ENCODE results near the gene RELL2. TPM values are rescaled to one million over a fixed set of nuclear protein-coding genes. Genes with fewer than 3 reads are reported as not detected.

Gene RELL2
- total RNA-seq, 4 donors from 2014 or later = 2.3 to 5.4 (median 2.8) TPM

DNA sequence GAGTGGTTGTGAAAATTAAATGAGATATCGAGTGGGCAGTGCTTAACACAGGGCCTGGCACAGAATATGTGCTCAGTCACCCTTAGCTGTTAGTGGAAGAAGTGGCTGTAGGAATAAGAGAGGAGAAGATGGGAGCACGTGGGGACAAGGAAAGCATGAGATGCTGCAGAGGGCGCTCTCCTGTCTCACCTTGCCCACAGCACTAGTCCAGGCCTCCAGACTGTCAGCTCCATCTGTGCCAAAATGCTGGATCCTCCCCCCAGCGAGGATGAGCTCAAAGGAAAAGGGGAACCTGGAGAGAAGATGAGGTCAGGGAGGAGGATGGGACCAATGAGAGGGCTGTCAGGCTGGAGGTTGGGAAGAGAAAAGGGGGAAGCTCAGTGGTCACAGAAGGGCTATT, 32.7 kb downstream of the RELL2 start:
- Histone ChIP-seq H3K27me3 (no peaks in the 10 kb centered on the region), H3K4me1 (peaks cover 0 to 7% (median 0%) of the 10 kb centered on the region in 3 donors), H3K36me3 (peaks cover 0 to 21% of the 10 kb centered on the region in 2 donors), H3K9me3 (no peaks in the 10 kb centered on the region), H3K4me3 (no peak overlapping the region), H3K27ac (no peak overlapping the region)
- no peak for ATAC-seq
- WGBS, 2 donors (ENCODE audit: low coverage in 1 of 2) = 66 to 85% methylated on average over 3 to 4 of the region's 4 CpGs
- TF ChIP-seq EP300 (IDR thresholded peaks at IDR 0.05) = no peak
- TF ChIP-seq, protein P1, sequence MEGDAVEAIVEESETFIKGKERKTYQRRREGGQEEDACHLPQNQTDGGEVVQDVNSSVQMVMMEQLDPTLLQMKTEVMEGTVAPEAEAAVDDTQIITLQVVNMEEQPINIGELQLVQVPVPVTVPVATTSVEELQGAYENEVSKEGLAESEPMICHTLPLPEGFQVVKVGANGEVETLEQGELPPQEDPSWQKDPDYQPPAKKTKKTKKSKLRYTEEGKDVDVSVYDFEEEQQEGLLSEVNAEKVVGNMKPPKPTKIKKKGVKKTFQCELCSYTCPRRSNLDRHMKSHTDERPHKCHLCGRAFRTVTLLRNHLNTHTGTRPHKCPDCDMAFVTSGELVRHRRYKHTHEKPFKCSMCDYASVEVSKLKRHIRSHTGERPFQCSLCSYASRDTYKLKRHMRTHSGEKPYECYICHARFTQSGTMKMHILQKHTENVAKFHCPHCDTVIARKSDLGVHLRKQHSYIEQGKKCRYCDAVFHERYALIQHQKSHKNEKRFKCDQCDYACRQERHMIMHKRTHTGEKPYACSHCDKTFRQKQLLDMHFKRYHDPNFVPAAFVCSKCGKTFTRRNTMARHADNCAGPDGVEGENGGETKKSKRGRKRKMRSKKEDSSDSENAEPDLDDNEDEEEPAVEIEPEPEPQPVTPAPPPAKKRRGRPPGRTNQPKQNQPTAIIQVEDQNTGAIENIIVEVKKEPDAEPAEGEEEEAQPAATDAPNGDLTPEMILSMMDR (IDR thresholded peaks at IDR 0.05) = no peak
- TF ChIP-seq POLR2AphosphoS5 (IDR thresholded peaks at IDR 0.05) = no peak
- no peak for TF ChIP-seq POLR2A (IDR thresholded peaks at IDR 0.05)

DNA sequence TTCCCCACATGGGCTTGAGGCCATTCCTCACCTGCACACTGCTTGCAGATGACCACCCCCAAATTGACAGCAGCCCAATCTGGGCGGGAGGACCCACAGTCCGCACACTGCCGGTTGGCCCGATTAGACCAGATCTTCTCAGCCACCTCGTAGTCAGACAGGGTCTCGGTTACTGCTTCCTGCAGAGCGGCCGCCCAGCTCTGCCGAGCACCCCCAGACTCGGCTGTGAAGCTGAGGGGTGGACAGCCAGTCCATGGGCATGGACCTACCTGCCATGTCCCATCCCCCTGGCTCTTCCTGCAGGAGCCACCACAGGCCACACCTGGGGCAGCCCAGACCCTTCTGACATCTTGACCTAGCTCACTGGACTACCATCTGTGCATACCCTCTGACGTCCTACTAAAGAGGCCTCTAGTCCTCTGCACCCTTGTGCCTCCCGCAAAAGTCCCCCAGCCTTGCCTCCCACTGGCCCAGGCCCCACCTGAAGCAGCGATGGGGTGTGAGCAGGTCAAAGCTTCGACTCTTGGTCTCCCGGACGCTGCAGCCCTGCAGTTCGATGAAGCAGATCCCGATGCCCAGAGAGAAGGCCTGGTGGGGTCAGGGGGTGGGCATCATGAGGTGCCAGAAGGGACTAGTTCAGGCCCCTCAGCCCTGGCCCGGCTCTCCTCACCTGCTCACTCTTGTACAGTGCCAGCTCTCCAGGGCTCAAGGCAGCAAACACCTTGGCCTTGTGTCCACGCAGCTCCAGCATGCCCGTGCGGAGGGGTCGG, 35.5 kb downstream of the RELL2 start:
- no peak overlapping the region for H3K27ac ChIP-seq
- H3K27me3 ChIP-seq = no peaks in the 10 kb centered on the region
- H3K4me3 ChIP-seq = no peak overlapping the region
- ATAC-seq = no peak
- no peaks in the 10 kb centered on the region for H3K9me3 ChIP-seq
- no peaks in the 10 kb centered on the region for H3K4me1 ChIP-seq
- 80% methylated on average over 1 of the region's 23 CpGs; no CpG with 5 or more reads in 1 of the 2 donors for WGBS, 2 donors (ENCODE audit: low coverage in 1 of 2)
- H3K36me3 ChIP-seq = peaks cover 0 to 21% of the 10 kb centered on the region in 2 donors
- TF ChIP-seq, protein P1 (IDR thresholded peaks at IDR 0.05) = no peak
- TF ChIP-seq POLR2AphosphoS5 (IDR thresholded peaks at IDR 0.05) = no peak
- TF ChIP-seq POLR2A (IDR thresholded peaks at IDR 0.05) = no peak
- no peak for TF ChIP-seq EP300 (IDR thresholded peaks at IDR 0.05)

DNA sequence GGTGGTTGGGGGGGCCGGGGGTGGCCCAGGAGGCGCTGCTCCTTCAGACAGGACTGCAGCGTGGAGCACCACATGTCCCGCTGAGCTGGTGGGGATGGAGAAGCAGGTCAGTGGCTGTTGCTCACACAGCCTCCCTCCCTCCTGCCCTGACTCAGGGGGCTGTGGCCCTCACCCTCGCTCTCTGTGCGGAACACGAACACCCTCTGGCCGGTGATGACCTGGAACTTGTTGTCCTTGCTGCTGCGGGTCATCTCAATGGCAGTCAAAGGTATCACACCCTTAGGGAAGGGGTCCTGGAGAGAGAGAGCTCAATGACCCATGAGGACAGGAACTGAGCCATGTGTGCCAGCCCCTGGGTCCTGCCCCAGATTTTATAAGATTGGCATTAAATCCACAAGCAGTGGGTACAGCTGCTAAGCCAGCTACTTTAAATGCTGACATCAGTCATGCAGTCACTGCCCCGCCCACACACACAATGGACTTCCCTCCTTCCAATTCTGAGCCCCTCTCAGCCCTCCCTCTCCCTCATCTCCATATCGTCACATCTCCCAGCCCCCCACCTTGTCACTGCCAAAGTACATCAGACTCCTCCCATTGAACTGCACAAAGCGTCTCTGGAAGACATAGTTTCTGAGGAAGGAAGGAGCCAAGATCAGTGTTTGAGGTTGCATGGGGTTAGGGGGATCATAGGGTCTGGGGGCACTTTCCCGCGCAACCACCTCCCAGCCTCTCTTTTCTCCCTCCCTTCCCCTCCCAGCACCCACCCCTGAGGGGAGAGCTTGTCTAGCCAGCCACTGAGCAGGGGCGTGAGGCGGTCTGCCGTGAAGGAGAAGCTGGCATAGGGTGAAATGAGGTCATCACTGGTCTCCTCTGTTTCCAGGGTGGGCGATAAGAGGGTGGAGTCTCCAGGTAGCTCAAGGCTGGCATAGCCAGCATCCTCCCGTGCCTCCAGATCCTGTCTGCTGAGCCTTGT, 36.3 kb downstream of the RELL2 start:
- TF ChIP-seq, protein P1 (IDR thresholded peaks at IDR 0.05) = no peak
- TF ChIP-seq POLR2AphosphoS5 (IDR thresholded peaks at IDR 0.05) (no peak), POLR2A (IDR thresholded peaks at IDR 0.05) (no peak), EP300 (IDR thresholded peaks at IDR 0.05) (no peak)
- peaks cover 0 to 21% of the 10 kb centered on the region in 2 donors for H3K36me3 ChIP-seq
- H3K9me3 ChIP-seq = no peaks in the 10 kb centered on the region
- H3K4me3 ChIP-seq = no peak overlapping the region
- no peak overlapping the region for H3K27ac ChIP-seq
- no peaks in the 10 kb centered on the region for H3K27me3 ChIP-seq
- whole genome bisulfite sequencing, 2 donors (ENCODE audit: low coverage in 1 of 2) = 33 to 40% methylated on average over 1 to 2 of the region's 19 CpGs
- no peaks in the 10 kb centered on the region for H3K4me1 ChIP-seq
- ATAC-seq = peak; percentile 54

DNA sequence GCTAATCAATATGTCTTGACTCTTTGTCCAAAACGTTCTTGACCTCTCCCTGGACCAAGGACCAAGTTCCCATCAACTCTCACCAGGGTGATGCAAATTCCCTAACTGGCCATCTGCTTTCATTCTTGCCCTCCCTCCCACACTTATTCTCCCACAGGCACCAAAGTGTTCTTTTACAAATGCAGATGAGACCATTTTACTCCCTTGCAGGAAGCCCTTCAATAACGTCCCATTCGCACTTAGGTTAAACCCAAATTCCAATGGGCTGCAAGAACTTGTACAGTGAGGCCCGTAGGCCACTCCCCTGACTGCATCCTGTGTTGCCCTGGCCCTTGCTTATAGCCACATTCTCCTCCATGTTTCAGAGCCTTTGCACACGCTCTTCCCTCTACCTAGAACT, 38.0 kb downstream of the RELL2 start:
- Histone ChIP-seq H3K27ac (no peak overlapping the region), H3K9me3 (no peaks in the 10 kb centered on the region), H3K4me1 (no peaks in the 10 kb centered on the region), H3K27me3 (no peaks in the 10 kb centered on the region), H3K4me3 (no peak overlapping the region), H3K36me3 (peaks cover 0 to 21% of the 10 kb centered on the region in 2 donors)
- 64 to 67% methylated on average over 4 to 5 of the region's 5 CpGs for WGBS, 2 donors (ENCODE audit: low coverage in 1 of 2)
- ATAC-seq = no peak
- TF ChIP-seq EP300 (IDR thresholded peaks at IDR 0.05) (no peak), POLR2A (IDR thresholded peaks at IDR 0.05) (no peak), POLR2AphosphoS5 (IDR thresholded peaks at IDR 0.05) (no peak)
- TF ChIP-seq, protein P1 (IDR thresholded peaks at IDR 0.05) = no peak
